GM18511 (cell line): Measurements from ENCODE around the gene PANK4.

Source experiments
- ATAC-seq: cut with Tn5 transposase; IDR thresholded peaks from one replicate; pipeline ENCODE4 v1.9.1; 2021; ENCODE audit warnings: mild to moderate bottlenecking, moderate library complexity; ENCODE audit not compliant: unreplicated experiment

Gene PANK4

DNA sequence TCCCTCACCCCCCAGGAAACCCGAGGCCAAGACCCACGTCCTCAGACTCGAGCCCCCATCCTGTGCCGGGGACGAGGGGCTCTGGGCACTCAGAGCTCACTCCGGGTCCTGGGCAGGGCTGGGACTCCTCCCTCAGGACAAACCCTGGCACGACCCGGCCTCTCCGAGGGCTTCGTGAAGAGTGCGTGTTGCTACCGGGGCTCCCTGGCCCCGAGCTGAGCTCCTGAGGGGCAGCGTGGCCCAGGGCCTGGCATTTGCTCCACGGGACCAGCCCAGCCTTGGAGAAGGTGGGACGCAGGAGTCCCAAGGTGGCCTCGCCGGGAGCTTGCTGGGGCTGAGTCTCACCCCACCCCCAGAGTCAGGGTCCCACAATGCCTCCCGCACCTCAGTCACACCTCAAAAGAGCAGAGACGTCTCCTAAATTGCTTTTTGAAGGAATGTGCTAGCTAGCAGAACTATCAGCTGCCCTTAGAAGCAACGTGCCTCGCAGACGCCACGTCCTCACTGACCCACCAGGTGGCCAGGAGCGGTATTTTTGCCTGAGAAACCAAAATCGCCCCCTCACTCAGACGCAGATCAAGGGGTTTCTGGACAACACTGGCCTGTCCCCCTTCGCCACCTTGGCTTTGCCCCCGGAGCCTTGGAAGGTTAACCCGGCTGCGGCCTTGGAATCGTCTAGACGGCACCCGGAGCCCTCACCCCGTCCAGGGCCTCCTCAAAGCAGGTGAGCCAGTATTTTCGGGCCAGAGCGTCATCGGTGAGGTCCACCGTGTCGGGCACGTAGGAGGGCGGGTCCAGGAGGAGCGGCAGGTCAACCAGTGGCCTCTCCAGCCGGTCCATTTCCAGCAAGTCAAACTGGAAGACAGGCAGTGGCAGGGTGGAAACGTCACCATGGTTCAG lies 11.3 kb downstream of the PANK4 start:
- no peak for ATAC-seq

GRCh38 chr1:2513939-2514652 lies 12.3 kb downstream of the PANK4 start:
- no peak for ATAC-seq

GRCh38 chr1:2512862-2513421 lies 13.5 kb downstream of the PANK4 start:
- ATAC-seq, result no peak

GRCh38 chr1:2510366-2511155 lies 15.8 kb downstream of the PANK4 start:
- no peak for ATAC-seq

DNA sequence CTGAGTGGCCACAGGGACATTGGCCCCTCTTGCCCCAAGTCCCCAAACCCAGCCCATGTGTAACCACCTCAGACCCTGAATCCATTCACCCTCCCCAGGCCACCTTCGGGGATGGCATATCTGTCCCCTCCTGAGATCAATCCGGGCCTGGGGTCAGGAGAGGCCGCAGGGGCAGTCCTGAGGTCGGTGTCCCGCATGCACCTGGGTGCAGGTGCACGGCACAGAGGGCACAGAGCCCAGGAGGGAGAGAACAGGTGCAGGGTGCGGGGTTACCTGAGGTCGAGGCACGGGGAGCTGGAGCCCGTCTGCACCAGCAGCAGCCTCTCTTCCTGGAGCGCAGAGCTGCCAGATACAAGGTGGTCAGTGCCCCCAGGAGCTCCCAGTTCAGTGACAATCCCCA lies 16.8 kb downstream of the PANK4 start:
- no peak for ATAC-seq

DNA sequence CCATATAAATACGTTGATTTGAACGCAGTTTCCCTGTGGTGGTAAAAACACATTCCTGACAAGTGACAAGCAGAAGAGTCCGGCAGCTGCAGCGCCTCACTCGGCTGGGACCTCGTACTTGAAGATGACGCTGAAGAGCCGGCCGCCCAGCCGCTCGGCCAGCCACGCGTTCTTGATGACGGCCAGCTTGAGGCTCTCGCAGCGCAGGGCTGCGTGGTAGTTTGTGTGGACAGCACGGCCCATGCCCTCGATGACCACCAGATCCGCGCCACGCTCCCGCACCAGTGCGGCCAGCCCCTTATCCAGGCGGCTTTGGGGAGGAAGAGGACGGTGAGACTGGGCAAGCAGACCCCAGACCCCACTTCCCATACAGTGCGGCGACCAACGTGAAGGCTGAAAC lies 17.6 kb downstream of the PANK4 start:
- ATAC-seq, result no peak

GRCh38 chr1:2508180-2508579 lies 18.2 kb downstream of the PANK4 start:
- no peak for ATAC-seq

DNA sequence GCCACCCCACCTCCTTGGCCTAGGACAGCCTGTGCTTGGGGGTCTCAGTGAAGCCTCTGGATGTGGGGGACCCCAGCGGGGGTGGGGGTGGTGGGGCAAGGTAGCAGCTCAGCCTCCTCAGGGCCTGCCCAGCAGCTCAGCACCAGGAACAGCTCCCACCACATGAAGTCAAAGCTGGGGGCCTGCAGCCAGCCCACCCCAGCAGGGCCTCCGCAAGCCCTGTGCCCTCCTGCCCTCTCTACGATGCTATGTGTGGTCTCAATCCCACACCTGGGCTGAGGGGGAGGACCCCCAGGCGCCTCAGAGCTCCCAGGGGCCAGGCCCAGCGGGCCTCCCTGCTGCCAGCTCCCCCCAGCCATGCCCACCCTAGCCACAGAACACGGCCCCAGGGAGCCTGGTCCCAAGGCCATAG lies 18.6 kb downstream of the PANK4 start:
- no peak for ATAC-seq

GRCh38 chr1:2506901-2507565 lies 19.4 kb downstream of the PANK4 start:
- ATAC-seq, result no peak

GRCh38 chr1:2506007-2506860 lies 20.2 kb downstream of the PANK4 start:
- no peak for ATAC-seq

GRCh38 chr1:2505461-2505994 lies 20.9 kb downstream of the PANK4 start:
- no peak for ATAC-seq

- ATAC-seq, result no peak
These were observed 21.5 kb downstream of the PANK4 start for GRCh38 chr1:2504949-2505272.

- no peak for ATAC-seq
These were observed 22.0 kb downstream of the PANK4 start for GRCh38 chr1:2504225-2504948.

GRCh38 chr1:2503554-2504224 lies 22.7 kb downstream of the PANK4 start:
- no peak for ATAC-seq

DNA sequence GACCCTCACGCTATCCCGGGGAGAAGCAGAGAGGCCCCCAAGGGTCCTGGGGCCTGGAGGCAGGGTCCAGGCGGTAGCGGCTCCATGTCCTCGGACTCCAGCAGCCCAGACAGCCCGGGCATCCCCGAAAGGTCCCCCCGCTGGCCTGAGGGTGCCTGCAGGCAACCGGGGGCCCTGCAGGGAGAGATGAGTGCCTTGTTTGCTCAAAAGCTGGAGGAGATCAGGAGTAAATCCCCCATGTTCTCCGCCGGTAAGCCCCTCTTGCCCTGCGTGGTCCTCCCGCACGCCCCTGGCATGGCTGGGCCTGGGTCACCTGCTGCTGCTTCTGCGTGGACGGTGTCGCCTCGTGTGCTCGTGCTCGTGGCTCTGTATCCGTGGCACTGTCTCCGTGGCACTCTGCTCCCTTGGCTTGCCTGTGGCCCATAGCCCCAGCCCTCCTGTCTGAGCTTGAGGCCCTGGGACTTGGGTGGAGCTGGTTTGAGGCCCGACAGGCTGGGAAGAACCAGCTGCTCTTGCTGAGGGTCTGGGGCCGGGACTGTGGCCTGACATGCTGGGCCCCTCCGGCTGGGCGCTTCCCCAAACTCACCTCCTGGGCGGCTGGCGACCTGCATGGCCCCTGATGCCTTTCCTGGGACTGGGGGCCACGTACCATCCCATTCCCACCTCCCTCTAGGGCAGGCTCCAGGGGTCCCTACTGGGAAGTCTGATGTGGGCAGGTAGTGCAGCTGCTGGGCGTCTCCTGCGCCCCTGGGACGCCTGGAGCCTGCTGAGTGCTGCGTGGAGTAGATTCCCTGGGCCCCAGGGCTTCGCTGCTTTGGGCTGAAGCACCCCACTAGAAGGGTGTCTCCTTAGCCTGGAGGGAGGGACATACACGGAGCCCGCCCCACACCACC lies 23.5 kb downstream of the PANK4 start:
- ATAC-seq, result no peak

DNA sequence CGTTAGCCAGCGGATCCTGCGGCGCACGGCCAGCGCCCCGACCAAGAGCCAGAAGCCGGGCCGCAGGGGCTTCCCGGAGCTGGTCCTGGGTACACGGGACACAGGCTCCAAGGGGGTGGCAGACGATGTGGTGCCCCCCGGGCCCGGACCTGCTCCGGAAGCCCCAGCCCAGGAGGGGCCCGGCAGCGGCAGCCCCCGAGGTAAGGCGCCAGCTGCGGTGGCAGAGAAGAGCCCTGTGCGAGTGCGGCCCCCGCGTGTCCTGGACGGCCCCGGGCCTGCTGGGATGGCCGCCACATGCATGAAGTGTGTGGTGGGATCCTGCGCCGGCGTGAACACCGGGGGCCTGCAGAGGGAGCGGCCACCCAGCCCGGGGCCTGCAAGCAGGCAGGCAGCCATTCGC lies 24.2 kb downstream of the PANK4 start:
- ATAC-seq, result no peak

DNA sequence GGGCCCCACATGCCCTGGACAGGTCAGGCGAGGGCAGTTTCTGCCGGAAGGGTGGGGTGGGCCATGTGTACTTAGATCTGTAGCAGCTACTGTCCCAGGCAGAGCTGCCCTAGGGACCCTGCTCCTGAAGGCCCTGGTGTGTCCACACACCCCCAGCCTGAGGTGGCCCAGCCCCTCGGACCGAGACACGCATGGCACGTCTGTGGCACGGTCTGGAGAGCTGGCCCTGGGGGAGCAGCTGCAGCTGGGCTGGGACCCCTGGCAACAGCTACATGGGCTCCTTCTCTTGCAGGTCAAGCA lies 24.6 kb downstream of the PANK4 start:
- no peak for ATAC-seq
